ENCODE results near the gene PTPRG. TPM values are rescaled to one million over a fixed set of nuclear protein-coding genes. Genes with fewer than 3 reads are reported as not detected.

Gene PTPRG
- total RNA-seq, 2 experiments from 2014 or later = 0.03 to 0.05 TPM

DNA sequence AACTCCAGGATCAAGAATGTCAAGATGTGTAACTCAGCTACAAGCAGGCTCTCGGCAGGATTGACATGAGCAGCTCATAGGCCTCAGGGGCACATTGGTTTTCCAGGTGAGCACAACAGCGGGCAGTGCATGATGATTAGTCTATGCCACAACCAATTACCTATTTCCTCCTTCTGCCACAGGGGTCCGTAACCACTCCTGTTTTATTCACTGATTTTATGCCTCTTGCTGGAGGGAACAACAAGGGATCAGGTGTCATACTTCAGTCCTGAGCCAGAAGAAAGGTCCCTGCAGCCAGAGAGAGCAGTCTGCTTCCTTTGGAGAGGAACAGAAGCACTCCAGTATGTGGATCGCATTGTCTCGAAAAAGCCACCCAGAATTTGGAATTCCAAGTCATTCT, 35.1 kb upstream of the PTPRG start:
- Histone ChIP-seq H3K4me3 (ENCODE audit: low read length) (no peak overlapping the region), H3K27me3 (ENCODE audit: control insufficient read depth in 1 of 2, insufficient read depth in 2 of 2, low read length in 2 of 2) (no peaks in the 10 kb centered on the region), H3K9me3 (ENCODE audit: control insufficient read depth in 1 of 2, insufficient read depth in 1 of 2, low read length in 2 of 2) (no peaks in the 10 kb centered on the region), H3K27ac (ENCODE audit: low read depth in 1 of 2, low read length in 2 of 2) (no peak overlapping the region), H3K36me3 (ENCODE audit: insufficient read depth, low read length) (no peaks in the 10 kb centered on the region), H3K4me1 (ENCODE audit: insufficient read depth, low read length) (no peaks in the 10 kb centered on the region)
- Mint-ChIP-seq H3K4me1 (ENCODE audit: low read depth) (peaks cover 4% of the 10 kb centered on the region), H3K27ac (no peak overlapping the region), H3K9me3 (no peaks in the 10 kb centered on the region), H3K27me3 (no peaks in the 10 kb centered on the region), H3K36me3 (ENCODE audit: low read depth) (no peaks in the 10 kb centered on the region), H3K4me3 (no peak overlapping the region)
- no peak for ATAC-seq (ENCODE audit: poor library complexity)
- ChIA-PET POLR2A (no interaction called here), CTCF (no interaction called here)
- no peak for DNase-seq
- intact Hi-C loops (cut with DNase I, micrococcal nuclease) = no loop called here
- TF ChIP-seq, protein P1, sequence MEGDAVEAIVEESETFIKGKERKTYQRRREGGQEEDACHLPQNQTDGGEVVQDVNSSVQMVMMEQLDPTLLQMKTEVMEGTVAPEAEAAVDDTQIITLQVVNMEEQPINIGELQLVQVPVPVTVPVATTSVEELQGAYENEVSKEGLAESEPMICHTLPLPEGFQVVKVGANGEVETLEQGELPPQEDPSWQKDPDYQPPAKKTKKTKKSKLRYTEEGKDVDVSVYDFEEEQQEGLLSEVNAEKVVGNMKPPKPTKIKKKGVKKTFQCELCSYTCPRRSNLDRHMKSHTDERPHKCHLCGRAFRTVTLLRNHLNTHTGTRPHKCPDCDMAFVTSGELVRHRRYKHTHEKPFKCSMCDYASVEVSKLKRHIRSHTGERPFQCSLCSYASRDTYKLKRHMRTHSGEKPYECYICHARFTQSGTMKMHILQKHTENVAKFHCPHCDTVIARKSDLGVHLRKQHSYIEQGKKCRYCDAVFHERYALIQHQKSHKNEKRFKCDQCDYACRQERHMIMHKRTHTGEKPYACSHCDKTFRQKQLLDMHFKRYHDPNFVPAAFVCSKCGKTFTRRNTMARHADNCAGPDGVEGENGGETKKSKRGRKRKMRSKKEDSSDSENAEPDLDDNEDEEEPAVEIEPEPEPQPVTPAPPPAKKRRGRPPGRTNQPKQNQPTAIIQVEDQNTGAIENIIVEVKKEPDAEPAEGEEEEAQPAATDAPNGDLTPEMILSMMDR (IDR thresholded peaks at IDR 0.05) = no peak

DNA sequence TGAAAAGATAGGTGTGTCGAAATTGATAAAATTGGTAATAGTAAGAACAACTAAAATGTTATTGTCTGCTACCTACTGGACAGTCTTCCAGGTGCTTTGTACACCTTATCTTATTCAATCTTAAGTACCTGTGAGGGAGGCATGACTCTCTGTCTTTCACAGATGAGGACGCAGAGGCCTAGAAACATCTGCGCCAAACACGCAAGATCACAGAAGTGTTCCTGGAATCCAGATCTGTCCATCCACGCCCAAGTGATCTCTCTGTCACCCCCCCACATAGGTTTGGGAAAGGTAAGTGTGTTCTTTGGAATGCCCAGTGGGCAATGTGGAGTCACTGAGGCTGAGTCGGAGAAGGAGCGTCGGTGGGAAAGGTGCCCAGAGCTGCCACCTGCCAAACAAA, 34.4 kb upstream of the PTPRG start:
- CTCF ChIA-PET = no interaction called here
- no peaks in the 10 kb centered on the region for H3K27me3 Mint-ChIP-seq

DNA sequence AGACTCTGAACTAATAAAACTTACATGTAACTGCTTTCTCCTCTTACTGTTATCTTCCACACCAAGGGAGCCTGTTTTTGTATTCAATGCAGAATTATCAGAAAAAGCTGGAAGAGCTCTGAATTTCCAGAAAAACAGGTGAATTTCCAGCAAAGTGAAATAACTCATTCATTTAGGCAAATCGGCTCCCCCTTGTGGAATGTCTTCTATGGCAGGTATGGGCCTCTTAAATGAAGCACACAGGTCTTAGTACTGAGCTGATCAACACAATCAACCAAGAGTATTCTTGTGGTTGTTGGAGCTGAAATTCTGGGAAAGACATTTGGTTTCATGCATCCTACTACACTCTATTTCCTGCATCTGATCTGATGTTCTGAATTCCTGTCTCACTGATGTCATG, 31.0 kb upstream of the PTPRG start:
- intact Hi-C loops (cut with DNase I, micrococcal nuclease) = no loop called here
- no peaks in the 10 kb centered on the region for H3K9me3 ChIP-seq (ENCODE audit: control insufficient read depth in 1 of 2, insufficient read depth in 1 of 2, low read length in 2 of 2)
- POLR2A ChIA-PET = no interaction called here
- H3K4me3 ChIP-seq (ENCODE audit: low read length) = no peak overlapping the region
- CTCF ChIA-PET = interaction anchor here (1.0 kb wide), 1 partner anchor 9 kb away, joined by 3 read pairs; no protein-coding TSS in a partner anchor
- H3K27ac ChIP-seq (ENCODE audit: low read depth in 1 of 2, low read length in 2 of 2) = no peak overlapping the region
- Mint-ChIP-seq H3K27me3 (no peaks in the 10 kb centered on the region), H3K27ac (no peak overlapping the region), H3K9me3 (no peaks in the 10 kb centered on the region), H3K36me3 (ENCODE audit: low read depth) (no peaks in the 10 kb centered on the region), H3K4me3 (no peak overlapping the region), H3K4me1 (ENCODE audit: low read depth) (peaks cover 4% of the 10 kb centered on the region)
- no peak for ATAC-seq (ENCODE audit: poor library complexity)
- H3K27me3 ChIP-seq (ENCODE audit: control insufficient read depth in 1 of 2, insufficient read depth in 2 of 2, low read length in 2 of 2) = no peaks in the 10 kb centered on the region
- H3K4me1 ChIP-seq (ENCODE audit: insufficient read depth, low read length) = no peaks in the 10 kb centered on the region
- TF ChIP-seq, protein P1 (IDR thresholded peaks at IDR 0.05) = peak; percentile 43
- peak in 1 of 14 experiments; percentile 11 for DNase-seq
- H3K36me3 ChIP-seq (ENCODE audit: insufficient read depth, low read length) = no peaks in the 10 kb centered on the region

More for the DNA sequence above, 34.4 kb upstream of the PTPRG start:
- no peaks in the 10 kb centered on the region for H3K4me1 ChIP-seq (ENCODE audit: insufficient read depth, low read length)
- H3K36me3 Mint-ChIP-seq (ENCODE audit: low read depth) = no peaks in the 10 kb centered on the region
- H3K4me1 Mint-ChIP-seq (ENCODE audit: low read depth) = peaks cover 4% of the 10 kb centered on the region
- H3K4me3 Mint-ChIP-seq = no peak overlapping the region
- TF ChIP-seq, protein P1 (IDR thresholded peaks at IDR 0.05) = no peak
- no peaks in the 10 kb centered on the region for H3K36me3 ChIP-seq (ENCODE audit: insufficient read depth, low read length)
- POLR2A ChIA-PET = no interaction called here
- no peak overlapping the region for H3K27ac ChIP-seq (ENCODE audit: low read depth in 1 of 2, low read length in 2 of 2)
- intact Hi-C loops (cut with DNase I, micrococcal nuclease) = no loop called here
- H3K4me3 ChIP-seq (ENCODE audit: low read length) = no peak overlapping the region
- ATAC-seq (ENCODE audit: poor library complexity) = no peak
- no peak overlapping the region for H3K27ac Mint-ChIP-seq
- no peaks in the 10 kb centered on the region for H3K9me3 Mint-ChIP-seq
- no peaks in the 10 kb centered on the region for H3K9me3 ChIP-seq (ENCODE audit: control insufficient read depth in 1 of 2, insufficient read depth in 1 of 2, low read length in 2 of 2)
- no peak for DNase-seq
- H3K27me3 ChIP-seq (ENCODE audit: control insufficient read depth in 1 of 2, insufficient read depth in 2 of 2, low read length in 2 of 2) = no peaks in the 10 kb centered on the region

Data from CD4-positive, alpha-beta T cell (primary cell).